Testis (tissue), 3 donors: ENCODE data around the gene OVOL1. TPM values are rescaled to one million over a fixed set of nuclear protein-coding genes. Genes with fewer than 3 reads are reported as not detected.

Experiments used
- DNase-seq: peaks from one replicate; pipeline ENCODE4 v3.0.0-alpha.2; 2019
- H3K27ac ChIP-seq, 2 donors: fragments of 200-600 bp; sonication (generic); one replicate each; pipeline ENCODE4 v1.5.1; 2019
- H3K27me3 ChIP-seq: fragments of 200-600 bp; sonication (generic); one replicate; pipeline ENCODE4 v1.5.1; 2019
- H3K36me3 ChIP-seq: fragments of 200-600 bp; sonication (generic); one replicate; pipeline ENCODE4 v1.5.1; 2017; ENCODE audit warnings: low read depth; ENCODE audit errors: missing control alignments
- H3K4me1 ChIP-seq: fragments of 200-600 bp; sonication (generic); one replicate; pipeline ENCODE4 v1.5.1; 2019
- H3K4me3 ChIP-seq, 2 donors: fragments of 200-600 bp; sonication (generic); one replicate each; pipeline ENCODE4 v1.5.1; 2017 to 2019
- H3K9me3 ChIP-seq: fragments of 200-600 bp; sonication (generic); one replicate; pipeline ENCODE4 v1.5.1; 2017
- CTCF ChIP-seq, 3 experiments: fragments of 450-650 bp in 2 of 3; fragments of 200-600 bp in 1 of 3; sonication (generic) in 1 of 3; IDR thresholded peaks; one replicate each; pipeline ENCODE4 v1.5.1; 2016 to 2019; ENCODE audit warnings: antibody characterized with exemption in 3 of 3, mild to moderate bottlenecking in 2 of 3, moderate library complexity in 1 of 3
- POLR2A ChIP-seq: fragments of 450-650 bp; IDR thresholded peaks from one replicate; pipeline ENCODE4 v1.6.1; 2017; ENCODE audit warnings: antibody characterized with exemption, mild to moderate bottlenecking, moderate library complexity
- WGBS, 2 donors: methylation state at CpG; one replicate each; pipeline ENCODE4 v1.1.5; 2018; 5-methylcytosine and 5-hydroxymethylcytosine counted together
- intact Hi-C: fragments of 100-400 bp; cut with DNase I; formaldehyde crosslinking; loops from one replicate; pipeline ENCODE4 v1.15.1; 2023; ENCODE audit warnings: low total_unique reads
- polyA plus RNA-seq: library from polyadenylated mRNA; stranded (reverse); fragments of 350-450 nt; fragmentation: Illumina TruSeq; extraction: RNeasy Lipid Tissue Mini Kit (QIAGEN cat#74804); gene quantifications from one replicate; pipeline ENCODE4 v1.2.3, GENCODE V29; 2014; ENCODE audit warnings: low read depth, low replicate concordance; ENCODE audit not compliant: insufficient read depth
- total RNA-seq, 2 donors: library from RNA; depleted of rRNA; stranded (reverse); fragments of >200 nt; gene quantifications; one replicate each; pipeline ENCODE4 v1.2.3, GENCODE V29; 2016

Gene OVOL1
- total and polyA plus RNA-seq, 3 donors from 2014 or later, result 27.6 to 72.4 (median 33.9) TPM

DNA sequence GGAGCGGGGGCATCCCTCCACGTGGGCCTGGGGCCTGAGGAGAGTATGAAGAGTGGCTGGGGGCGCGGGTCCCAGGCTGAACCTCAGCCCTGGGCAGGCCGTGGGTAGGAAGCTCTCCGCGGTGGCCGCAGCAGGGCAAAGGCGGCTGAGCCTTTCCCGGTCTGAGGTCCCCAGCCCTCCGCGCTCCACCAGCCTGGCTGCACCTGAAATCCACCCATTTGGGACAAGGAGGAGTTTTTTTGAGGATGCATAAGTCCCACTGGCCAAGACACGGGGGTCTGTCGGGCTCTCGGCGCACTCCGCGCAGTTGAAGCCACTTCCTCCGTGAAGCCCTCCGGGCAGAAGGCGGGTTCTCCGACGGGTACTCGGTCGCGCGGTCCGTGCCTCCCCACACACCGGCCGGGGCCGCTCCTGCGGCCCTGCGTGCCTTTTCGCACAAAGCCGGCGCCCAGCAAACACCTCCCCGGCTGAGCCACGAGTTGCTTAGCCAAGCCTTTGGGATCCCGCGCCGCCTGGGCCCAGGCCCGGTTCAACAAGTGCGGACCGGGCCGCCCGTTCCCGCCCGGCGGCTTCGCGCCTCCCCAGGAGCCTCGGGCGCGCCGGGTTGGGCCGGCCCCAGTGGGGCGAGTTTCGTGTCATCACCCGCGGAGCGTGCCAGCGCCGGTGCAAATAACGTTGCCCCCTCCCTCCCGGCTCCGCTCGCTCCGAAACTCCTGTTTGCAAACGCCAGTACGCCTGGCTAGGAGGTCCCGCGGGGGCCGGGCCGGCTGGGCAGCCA lies 666 bp upstream of the OVOL1 start:
- peak overlapping the region; percentile 32 to 41 for H3K4me3 ChIP-seq
- H3K4me1 ChIP-seq, result peaks cover 4% of the 10 kb centered on the region
- H3K27ac ChIP-seq, result no peak overlapping the region
- H3K9me3 ChIP-seq, result no peaks in the 10 kb centered on the region
- no peak for DNase-seq
- intact Hi-C loops, result no loop called here
- 9% methylated on average over 64 of the region's 74 CpGs; no CpG with 5 or more reads in 1 of the 2 donors for WGBS, 2 donors
- no peaks in the 10 kb centered on the region for H3K36me3 ChIP-seq
- TF ChIP-seq CTCF (IDR thresholded peaks at IDR 0.05) (no peak), POLR2A (no peak)
- H3K27me3 ChIP-seq, result no peaks in the 10 kb centered on the region

GRCh38 chr11:65787649-65788622 lies 1.1 kb downstream of the OVOL1 start:
- Histone ChIP-seq H3K4me3 (peak overlapping the region; percentile 41 to 52), H3K27me3 (no peaks in the 10 kb centered on the region), H3K27ac (peak overlapping the region in 1 of 2 donors; percentile 59), H3K9me3 (no peaks in the 10 kb centered on the region), H3K4me1 (no peaks in the 10 kb centered on the region), H3K36me3 (no peaks in the 10 kb centered on the region)
- TF ChIP-seq CTCF (IDR thresholded peaks at IDR 0.05), result no peak
- no peak for TF ChIP-seq POLR2A
- intact Hi-C loops, result no loop called here
- WGBS, 2 donors, result 3 to 7% methylated on average over 10 to 53 of the region's 64 CpGs
- DNase-seq, result peak; percentile 42

DNA sequence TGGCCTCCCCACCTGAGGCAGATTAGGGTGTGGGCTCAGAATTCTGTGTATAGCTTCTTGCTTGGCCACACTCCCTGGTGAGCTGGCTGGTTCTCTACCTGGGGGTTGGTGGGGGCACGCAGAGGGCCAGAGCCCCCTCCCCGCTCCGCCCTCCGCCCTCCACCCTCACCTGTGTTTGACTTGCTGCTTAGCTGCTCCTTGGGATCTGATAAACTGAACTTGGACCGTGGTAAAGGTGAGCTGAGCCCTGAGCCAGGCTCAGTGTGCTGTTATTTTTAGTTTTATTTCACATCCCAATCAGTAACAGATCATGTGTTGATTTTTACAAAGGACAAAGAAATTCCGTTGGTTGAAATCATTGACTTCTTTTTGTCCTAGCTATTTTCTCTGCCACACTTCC lies 2.0 kb downstream of the OVOL1 start:
- H3K4me3 ChIP-seq, result no peak overlapping the region
- 61 to 71% methylated on average over 6 of the region's 6 CpGs for WGBS, 2 donors
- no peak for DNase-seq
- TF ChIP-seq POLR2A (no peak), CTCF (IDR thresholded peaks at IDR 0.05) (no peak)
- no peaks in the 10 kb centered on the region for H3K9me3 ChIP-seq
- no peaks in the 10 kb centered on the region for H3K4me1 ChIP-seq
- intact Hi-C loops, result no loop called here
- H3K27me3 ChIP-seq, result no peaks in the 10 kb centered on the region
- H3K27ac ChIP-seq, result no peak overlapping the region
- no peaks in the 10 kb centered on the region for H3K36me3 ChIP-seq

DNA sequence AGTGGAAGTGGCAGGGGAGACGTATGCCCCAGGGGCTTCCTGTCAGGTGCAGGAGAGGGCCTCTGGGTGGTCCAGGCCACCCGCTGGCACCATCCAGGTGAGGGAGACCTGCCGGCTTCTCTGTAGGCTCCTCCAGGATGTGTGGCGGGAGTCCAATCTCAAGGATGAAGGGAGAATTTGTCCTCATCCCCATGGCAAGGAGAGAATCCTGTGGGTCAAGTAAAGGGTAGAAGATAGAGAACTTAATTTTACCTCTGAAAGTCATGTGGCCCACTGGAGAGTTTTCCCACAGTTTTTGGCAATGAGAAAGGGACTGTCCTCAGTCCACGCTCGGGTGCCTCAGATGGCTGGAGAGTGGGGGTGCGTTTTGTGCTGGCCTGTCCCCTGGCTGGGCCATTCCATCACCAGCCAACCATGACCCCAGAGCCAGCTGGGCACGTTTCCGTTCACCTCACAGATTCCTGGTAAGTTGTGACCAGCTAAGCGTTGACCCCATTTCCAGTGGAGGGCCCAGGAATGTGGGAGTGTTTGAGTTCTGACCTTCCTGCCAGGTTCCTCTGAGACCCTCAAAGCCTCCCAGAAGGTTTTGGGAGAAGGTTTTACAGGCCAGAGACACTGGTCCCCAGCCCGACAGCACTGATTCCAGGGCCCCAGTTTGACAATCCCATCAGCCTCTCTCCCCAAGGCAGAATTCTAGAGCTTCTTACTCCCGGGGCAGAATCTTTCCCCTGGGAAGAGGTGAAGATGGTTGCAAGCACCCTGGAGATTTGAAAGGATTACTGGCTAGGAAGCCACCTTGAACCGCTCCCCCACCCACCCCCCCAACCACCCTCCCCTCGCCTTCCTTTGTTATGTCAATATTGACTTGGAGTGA lies 2.6 kb downstream of the OVOL1 start:
- TF ChIP-seq POLR2A (no peak), CTCF (IDR thresholded peaks at IDR 0.05) (no peak)
- intact Hi-C loops, result no loop called here
- H3K4me1 ChIP-seq, result no peaks in the 10 kb centered on the region
- no peak overlapping the region for H3K4me3 ChIP-seq
- 82 to 83% methylated on average over 4 to 14 of the region's 14 CpGs for WGBS, 2 donors
- H3K27me3 ChIP-seq, result no peaks in the 10 kb centered on the region
- no peak for DNase-seq
- H3K36me3 ChIP-seq, result no peaks in the 10 kb centered on the region
- H3K9me3 ChIP-seq, result no peaks in the 10 kb centered on the region
- no peak overlapping the region for H3K27ac ChIP-seq
